ENCODE results near the gene SCIN.

Gene SCIN

DNA sequence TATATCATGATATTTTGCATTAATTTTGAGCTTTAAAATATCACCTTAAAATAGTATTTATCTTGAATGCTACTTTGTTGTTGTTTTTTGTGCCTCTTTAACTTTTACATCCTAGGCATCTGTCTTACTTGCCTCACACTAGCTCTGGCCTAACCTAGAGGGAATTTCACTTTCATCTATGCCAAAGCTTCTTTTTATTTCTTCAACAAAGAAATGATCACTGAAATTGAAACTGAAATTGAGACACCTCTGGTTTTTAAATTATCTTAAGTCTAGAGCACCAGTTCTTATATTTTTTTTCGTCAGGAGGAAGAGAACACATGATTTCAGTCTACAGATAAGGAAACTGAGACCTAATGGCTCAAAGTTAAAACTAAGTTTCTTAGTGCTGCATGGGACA lies 3.5 kb upstream of the SCIN start:
- DNase-seq (ENCODE audit: low read depth): no peak
- TF ChIP-seq, protein P1, sequence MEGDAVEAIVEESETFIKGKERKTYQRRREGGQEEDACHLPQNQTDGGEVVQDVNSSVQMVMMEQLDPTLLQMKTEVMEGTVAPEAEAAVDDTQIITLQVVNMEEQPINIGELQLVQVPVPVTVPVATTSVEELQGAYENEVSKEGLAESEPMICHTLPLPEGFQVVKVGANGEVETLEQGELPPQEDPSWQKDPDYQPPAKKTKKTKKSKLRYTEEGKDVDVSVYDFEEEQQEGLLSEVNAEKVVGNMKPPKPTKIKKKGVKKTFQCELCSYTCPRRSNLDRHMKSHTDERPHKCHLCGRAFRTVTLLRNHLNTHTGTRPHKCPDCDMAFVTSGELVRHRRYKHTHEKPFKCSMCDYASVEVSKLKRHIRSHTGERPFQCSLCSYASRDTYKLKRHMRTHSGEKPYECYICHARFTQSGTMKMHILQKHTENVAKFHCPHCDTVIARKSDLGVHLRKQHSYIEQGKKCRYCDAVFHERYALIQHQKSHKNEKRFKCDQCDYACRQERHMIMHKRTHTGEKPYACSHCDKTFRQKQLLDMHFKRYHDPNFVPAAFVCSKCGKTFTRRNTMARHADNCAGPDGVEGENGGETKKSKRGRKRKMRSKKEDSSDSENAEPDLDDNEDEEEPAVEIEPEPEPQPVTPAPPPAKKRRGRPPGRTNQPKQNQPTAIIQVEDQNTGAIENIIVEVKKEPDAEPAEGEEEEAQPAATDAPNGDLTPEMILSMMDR (conservative IDR thresholded peaks at IDR 0.05; ENCODE audit: control insufficient read depth, insufficient read depth, low read depth, low read length): no peak

DNA sequence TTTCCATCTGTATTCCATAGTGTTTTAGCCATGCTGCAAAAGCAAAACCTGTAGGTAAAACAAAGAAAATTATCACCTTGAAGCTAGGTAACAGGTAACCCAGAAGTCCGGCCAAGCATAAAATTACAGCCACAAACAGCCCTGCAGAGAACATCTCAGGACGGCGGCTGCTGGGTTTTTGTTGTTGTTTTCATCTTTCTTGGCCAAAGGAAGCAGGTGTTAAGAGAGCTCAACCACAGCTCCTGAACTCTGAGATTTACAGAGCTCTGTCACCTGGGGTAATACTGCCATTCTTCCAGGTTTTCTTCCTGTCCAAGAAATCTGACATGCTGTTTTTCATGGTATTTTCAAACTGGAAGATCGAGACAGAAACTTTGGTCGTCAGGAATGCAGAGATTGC lies 847 bp upstream of the SCIN start:
- TF ChIP-seq, protein P1 (conservative IDR thresholded peaks at IDR 0.05; ENCODE audit: control insufficient read depth, insufficient read depth, low read depth, low read length): no peak
- no peak for DNase-seq (ENCODE audit: low read depth)
- H3K4me3 ChIP-seq (ENCODE audit: control insufficient read depth, low read depth, low read length): no peak overlapping the region

More for the DNA sequence above, 3.5 kb upstream of the SCIN start:
- H3K4me3 ChIP-seq (ENCODE audit: control insufficient read depth, low read depth, low read length): no peak overlapping the region

DNA sequence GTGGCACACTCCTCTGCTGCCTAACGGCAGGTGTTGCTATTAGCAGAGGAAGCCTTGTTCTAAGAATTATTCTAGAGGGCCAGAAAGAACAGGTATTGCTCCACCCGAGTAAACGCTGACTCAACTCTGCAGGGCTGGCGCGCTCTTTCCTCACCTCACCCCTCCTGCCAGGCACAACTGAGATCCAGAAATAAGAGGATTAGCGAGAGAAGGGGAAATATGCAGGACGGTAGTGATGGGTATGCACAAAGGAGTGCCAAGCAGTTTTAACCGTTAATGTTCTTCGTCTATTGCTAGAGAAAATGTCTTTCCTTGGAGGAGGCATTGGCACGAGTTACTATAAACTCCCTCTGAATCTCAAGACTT lies 369 bp upstream of the SCIN start:
- peak overlapping the region; percentile 37 for H3K4me3 ChIP-seq (ENCODE audit: control insufficient read depth, low read depth, low read length)
- TF ChIP-seq, protein P1 (conservative IDR thresholded peaks at IDR 0.05; ENCODE audit: control insufficient read depth, insufficient read depth, low read depth, low read length): no peak
- DNase-seq (ENCODE audit: low read depth): peak; percentile 8

DNA sequence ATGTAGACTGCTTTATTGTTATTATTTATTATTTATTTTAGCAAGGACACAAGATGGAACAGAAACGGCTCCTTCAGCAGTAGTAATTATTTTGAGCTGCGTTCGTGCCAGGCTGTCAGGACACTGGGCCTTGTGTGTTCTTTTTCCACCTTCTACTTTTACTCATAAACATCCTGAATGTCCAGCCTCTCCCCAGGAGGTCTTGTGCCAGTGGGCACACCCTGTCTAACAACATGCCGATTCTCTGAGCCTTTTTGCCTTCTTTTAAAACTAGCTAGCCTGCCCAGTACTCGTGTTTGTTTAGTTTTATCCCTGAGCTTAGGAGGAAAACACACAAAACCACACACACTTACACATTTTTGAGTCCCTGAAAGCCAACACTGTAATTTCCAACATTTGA lies 1.2 kb downstream of the SCIN start:
- TF ChIP-seq, protein P1 (conservative IDR thresholded peaks at IDR 0.05; ENCODE audit: control insufficient read depth, insufficient read depth, low read depth, low read length): no peak
- no peak overlapping the region for H3K4me3 ChIP-seq (ENCODE audit: control insufficient read depth, low read depth, low read length)
- no peak for DNase-seq (ENCODE audit: low read depth)

DNA sequence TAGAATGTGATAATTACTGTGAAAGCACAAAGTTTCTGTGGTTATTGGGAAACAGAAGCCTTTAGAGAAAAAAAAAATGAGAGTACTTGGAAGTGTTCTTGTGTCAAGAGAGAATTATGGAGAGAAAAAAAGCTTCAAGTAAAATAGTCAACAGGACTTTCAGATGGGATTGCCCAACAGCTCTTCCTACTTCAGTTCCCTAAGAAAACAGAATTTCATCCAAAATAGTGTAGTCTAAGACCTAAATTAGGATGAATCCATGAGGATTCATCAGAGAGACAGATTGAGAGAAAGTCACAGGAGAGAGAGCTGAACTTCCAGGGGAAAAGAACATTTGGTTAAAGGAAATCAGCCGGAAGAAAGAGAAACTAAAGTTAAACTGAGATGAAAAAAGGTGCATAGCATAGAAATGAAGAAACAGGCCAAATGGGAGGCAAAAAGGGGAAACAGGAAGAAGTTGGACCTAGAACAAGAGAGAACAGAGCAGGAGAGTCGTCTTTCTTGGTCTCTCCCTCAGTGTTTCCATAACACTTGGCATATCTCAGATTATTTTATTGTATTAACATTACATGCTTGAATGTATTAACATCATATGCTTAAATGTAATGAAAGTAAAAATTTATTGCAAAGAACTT lies 2.5 kb downstream of the SCIN start:
- no peak overlapping the region for H3K4me3 ChIP-seq (ENCODE audit: control insufficient read depth, low read depth, low read length)
- DNase-seq (ENCODE audit: low read depth): no peak
- TF ChIP-seq, protein P1 (conservative IDR thresholded peaks at IDR 0.05; ENCODE audit: control insufficient read depth, insufficient read depth, low read depth, low read length): no peak

DNA sequence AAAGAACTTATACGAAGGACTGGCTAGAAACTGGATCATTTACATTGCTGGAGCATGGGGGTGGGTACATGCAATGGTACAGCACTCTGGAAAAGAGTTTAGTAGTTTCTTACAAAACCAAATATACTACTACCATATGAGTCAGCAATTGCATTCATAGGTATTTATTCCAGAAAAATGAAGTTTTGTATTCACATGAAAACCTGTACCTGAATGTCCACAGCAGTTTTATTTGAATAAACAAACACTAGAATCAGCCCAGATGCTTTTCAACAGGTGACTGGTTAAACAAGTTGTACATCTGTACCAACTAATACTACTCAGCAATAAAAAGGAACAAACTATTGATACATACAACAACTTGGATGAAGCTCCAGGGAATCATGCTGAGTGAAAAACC lies 3.4 kb downstream of the SCIN start:
- TF ChIP-seq, protein P1 (conservative IDR thresholded peaks at IDR 0.05; ENCODE audit: control insufficient read depth, insufficient read depth, low read depth, low read length): no peak
- no peak for DNase-seq (ENCODE audit: low read depth)
- H3K4me3 ChIP-seq (ENCODE audit: control insufficient read depth, low read depth, low read length): no peak overlapping the region

All from fibroblast of mammary gland (primary cell).